RWPE1 (cell line): Measurements from ENCODE around the gene VAMP7.
"Not testable (repeated sequence)": the region's sequence is repeated elsewhere in the genome, so short reads cannot be mapped to it uniquely, and the experiment has no call there.

Source experiments
- CTCF ChIA-PET: fragments of 350-600 bp; sonication (Branson Sonifier 250); formaldehyde crosslinking; extraction: SDS; loops from one replicate; lab custom pipeline; 2021; lab: Yijun Ruan, JAX
- POLR2A ChIA-PET: fragments of 400-600 bp; formaldehyde crosslinking; extraction: SDS; loops from one replicate; lab custom pipeline; 2020; ENCODE audit warnings: antibody characterized with exemption; ENCODE audit not compliant: low non-redundant PET; lab: Yijun Ruan, JAX
- DNase-seq: peaks from one replicate; pipeline ENCODE4 v3.0.0; 2012; ENCODE audit warnings: low spot score
- H3K27ac ChIP-seq: fragments of 450-650 bp; 2 replicates; pipeline ENCODE4 v1.5.1; 2017
- CTCF ChIP-seq: fragments of 450-650 bp; conservative IDR thresholded peaks from 2 replicates; pipeline ENCODE4 v1.5.1; 2017; ENCODE audit warnings: low read depth, mild to moderate bottlenecking

The VAMP7 gene

GRCh38 chrX:155881158-155881993 lies at the start of gene VAMP7:
Gene VAMP7 (plus strand): TSS chrX:155881345. CDS start chrX:155889467, 8,122 bp downstream.
- ChIA-PET CTCF (no interaction called here), POLR2A (no interaction called here)
- H3K27ac ChIP-seq = peak within 1 kb of the TSS; percentile 63
- DNase-seq = peak; percentile 71
- no peak for TF ChIP-seq CTCF

GRCh38 chrX:155841232-155841631 lies 39.9 kb upstream of the VAMP7 start:
- DNase-seq = peak; percentile 3
- ChIA-PET CTCF (no interaction called here), POLR2A (no interaction called here)
- H3K27ac ChIP-seq = no peak overlapping the region
- TF ChIP-seq CTCF = no peak

- POLR2A ChIA-PET, H3K27ac ChIP-seq, DNase-seq, CTCF ChIA-PET: not testable (repeated sequence)
Measured at GRCh38 chrX:155851786-155852185, 29.4 kb upstream of the VAMP7 start.

GRCh38 chrX:155857561-155857960 lies 23.6 kb upstream of the VAMP7 start:
- 0 out of 2 replicates have a peak, but pooled peaks have one; percentile 13 for TF ChIP-seq CTCF

GRCh38 chrX:155864655-155865054 lies 16.5 kb upstream of the VAMP7 start:
- POLR2A ChIA-PET = no interaction called here
- TF ChIP-seq CTCF = no peak
- DNase-seq = peak; percentile 1
- CTCF ChIA-PET = no interaction called here
- H3K27ac ChIP-seq = no peak overlapping the region

More at GRCh38 chrX:155857561-155857960, 23.6 kb upstream of the VAMP7 start:
- ChIA-PET POLR2A (no interaction called here), CTCF (no interaction called here)
- no peak for DNase-seq
- H3K27ac ChIP-seq = no peak overlapping the region

GRCh38 chrX:155865193-155865592 lies 16.0 kb upstream of the VAMP7 start:
- no peak overlapping the region for H3K27ac ChIP-seq
- POLR2A ChIA-PET = no interaction called here
- CTCF ChIA-PET = no interaction called here
- DNase-seq = no peak
- no peak for TF ChIP-seq CTCF

GRCh38 chrX:155867821-155868220 lies 13.3 kb upstream of the VAMP7 start:
- no peak overlapping the region for H3K27ac ChIP-seq
- ChIA-PET CTCF (no interaction called here), POLR2A (no interaction called here)
- no peak for DNase-seq
- no peak for TF ChIP-seq CTCF
